ENCODE data around the gene PIK3C2A. TPM values are rescaled to one million over a fixed set of nuclear protein-coding genes. Genes with fewer than 3 reads are reported as not detected.
"Not testable (repeated sequence)": the region's sequence is repeated elsewhere in the genome, so short reads cannot be mapped to it uniquely, and the experiment has no call there.

PIK3C2A gene
- total RNA-seq, result 45.7 TPM

DNA sequence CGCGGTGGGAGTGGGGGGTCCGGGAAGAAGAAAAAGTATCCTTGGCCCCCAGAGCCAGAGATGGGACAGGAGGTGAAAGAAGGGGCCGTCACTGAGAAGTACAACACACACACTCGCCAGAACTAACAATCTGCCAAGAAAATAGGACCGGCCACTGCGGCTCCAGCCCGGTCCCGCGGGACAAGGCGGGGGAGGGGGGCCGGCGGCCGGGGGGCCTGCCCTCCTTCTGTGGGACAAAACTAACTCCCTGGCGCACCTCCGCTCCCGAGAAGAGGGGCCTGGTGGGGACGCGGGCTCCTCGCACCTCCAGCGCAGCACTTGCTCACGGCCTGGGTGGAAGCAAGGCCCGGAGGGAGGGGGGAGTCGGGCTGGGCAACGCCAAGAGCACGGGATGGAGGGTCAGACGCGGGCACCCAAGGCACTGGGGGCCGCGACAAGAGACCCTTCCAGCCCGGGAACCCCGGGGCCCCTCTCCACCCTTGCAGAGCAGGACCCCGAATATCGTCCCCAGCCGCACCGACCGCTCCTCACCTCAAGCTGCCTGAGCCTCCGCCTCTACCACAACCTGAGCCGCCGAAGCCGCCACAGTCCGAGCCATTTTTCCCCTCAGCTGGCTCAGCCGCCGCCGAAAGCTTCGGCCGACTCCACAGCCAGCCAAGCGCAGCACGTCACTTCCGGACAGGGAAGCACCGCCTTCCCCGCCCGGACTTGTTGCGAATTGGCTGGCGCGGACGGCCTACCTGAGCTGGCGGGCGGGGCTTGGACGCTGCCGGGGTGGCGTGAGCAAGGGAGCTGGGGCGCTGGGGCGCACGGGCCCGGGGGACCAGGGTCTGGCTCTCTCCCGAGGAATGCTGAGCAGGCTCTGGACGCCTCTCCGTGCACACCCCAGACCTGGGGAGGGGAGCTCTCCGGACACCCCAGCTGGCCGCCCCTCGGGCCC, at the start of gene PIK3C2A:
Gene PIK3C2A (minus strand): TSS at position 670 of the 940 bp plus-strand sequence. CDS start 38,245 bp downstream, outside the sequence.
- peak; percentile 92 for DNase-seq

- no peak for DNase-seq
Observed at GRCh38 chr11:17257196-17257595, 49.4 kb upstream of the PIK3C2A start.

DNA sequence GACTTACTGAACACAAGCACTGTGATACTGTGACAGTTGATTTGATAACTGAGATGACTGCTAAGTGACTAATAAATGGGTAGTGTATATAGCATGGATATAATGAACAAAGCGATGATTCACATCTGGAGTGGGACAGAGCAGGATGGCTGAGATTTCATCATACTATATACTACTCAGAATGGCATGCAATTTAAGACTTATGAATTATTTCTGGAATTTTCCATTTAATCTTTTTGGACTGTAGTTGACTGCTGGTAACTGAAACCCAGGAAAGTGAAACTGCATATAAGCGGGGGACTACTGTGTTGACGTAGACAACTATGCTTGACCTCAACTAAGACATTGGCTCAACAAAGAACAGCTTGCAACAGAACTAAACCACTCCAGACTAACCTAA, 48.7 kb upstream of the PIK3C2A start:
- no peak for DNase-seq

DNA sequence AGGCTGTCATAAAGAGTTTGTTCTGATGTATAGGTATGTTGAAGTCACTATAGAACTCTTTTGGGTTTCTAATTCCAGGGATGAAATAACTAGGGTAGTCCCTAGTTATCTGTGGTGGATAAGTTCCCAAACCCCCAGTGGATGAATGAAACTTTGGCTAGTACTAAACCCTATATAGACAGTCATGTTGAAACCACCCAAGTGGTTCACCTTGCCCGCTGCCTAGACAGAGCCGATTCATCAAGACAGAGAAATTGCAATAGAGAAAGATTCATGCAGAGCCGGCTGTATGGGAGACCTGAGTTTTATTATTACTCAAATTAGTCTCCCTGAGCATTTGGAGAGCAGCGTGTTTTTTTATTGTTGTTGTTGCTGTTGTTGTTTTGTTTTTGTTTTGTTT, 44.9 kb upstream of the PIK3C2A start:
- DNase-seq, result no peak

DNA sequence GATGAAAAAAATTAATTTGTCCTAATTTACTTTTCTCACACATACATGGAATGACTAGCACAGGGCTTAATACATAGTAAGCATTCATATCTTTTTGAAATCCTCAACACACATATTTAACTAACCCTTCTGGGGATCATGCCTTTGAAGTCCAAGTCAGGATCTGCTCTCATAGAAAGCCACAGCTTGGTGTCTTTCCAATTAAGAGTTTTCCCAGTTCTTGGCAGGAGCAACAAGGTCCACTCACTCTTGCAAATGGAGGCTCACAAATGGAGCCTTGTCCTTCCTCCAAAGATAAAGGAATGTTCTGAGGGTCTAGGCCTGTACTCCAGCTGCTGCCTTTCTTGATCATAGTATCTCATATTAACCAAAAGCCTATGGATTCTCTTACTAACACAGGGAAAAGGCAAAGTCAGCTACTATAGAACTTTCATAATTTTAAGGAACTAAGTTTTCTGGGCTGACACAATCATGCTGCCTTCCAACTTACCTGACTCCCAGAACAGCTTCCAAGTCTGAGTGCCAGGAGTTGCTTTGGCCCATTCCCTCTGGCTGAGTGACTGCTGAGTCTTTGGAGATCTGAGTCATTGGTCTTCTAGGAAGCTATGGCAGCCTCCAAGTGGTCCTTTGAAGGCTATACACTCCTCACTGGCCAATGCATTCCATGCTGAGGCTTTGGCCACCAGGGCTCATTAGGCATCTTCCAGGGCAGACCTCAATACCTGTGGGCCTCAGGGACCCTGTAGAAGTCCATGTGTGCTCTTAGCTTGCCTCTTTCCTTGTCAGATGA, 43.0 kb upstream of the PIK3C2A start:
- no peak for DNase-seq

DNA sequence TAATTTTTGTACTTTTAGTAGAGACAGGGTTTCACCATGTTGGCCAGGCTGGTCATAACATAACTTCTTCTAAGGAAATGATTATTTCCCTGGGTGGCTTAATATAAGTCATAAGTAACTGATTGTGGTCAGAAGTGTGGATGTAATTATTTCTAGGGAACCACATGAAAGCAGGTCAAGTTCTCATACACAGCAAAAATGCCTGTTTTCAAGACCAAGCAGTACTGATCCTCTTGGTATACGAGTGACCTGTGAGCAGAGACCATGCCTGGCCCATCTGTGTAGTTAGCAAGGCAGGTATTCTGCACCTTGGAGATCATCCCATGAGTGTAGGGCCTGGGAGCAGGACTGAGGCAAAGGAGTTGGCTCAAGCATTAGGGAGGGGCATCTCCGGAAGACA, 36.3 kb upstream of the PIK3C2A start:
- DNase-seq, result no peak

DNA sequence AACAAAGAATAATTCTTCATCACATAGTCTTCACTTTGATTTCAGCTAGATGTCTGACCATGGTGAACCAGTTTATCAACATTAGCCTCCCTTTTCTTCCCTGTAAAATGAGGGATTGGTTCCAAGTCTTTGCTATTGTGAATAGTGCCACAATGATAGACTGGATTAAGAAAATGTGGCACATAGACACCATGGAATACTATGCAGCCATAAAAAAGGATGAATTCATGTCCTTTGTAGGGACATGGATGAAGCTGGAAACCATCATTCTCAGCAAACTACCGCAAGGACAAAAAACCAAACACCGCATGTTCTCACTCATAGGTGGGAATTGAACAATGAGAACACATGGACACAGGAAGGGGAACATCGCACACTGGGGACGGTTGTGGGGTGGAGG, 35.2 kb upstream of the PIK3C2A start:
- not testable (repeated sequence) for DNase-seq

GRCh38 chr11:17240780-17241179, 33.0 kb upstream of the PIK3C2A start:
- DNase-seq, result no peak

GRCh38 chr11:17239927-17240326, 32.1 kb upstream of the PIK3C2A start:
- DNase-seq, result not testable (repeated sequence)

GRCh38 chr11:17238377-17238776, 30.6 kb upstream of the PIK3C2A start:
- DNase-seq, result no peak

- DNase-seq, result no peak
Observed at GRCh38 chr11:17233101-17233500, 25.3 kb upstream of the PIK3C2A start.

- DNase-seq, result no peak
Observed at GRCh38 chr11:17230867-17231851, 23.4 kb upstream of the PIK3C2A start.

GRCh38 chr11:17229481-17230152, 21.8 kb upstream of the PIK3C2A start:
- DNase-seq, result no peak

DNA sequence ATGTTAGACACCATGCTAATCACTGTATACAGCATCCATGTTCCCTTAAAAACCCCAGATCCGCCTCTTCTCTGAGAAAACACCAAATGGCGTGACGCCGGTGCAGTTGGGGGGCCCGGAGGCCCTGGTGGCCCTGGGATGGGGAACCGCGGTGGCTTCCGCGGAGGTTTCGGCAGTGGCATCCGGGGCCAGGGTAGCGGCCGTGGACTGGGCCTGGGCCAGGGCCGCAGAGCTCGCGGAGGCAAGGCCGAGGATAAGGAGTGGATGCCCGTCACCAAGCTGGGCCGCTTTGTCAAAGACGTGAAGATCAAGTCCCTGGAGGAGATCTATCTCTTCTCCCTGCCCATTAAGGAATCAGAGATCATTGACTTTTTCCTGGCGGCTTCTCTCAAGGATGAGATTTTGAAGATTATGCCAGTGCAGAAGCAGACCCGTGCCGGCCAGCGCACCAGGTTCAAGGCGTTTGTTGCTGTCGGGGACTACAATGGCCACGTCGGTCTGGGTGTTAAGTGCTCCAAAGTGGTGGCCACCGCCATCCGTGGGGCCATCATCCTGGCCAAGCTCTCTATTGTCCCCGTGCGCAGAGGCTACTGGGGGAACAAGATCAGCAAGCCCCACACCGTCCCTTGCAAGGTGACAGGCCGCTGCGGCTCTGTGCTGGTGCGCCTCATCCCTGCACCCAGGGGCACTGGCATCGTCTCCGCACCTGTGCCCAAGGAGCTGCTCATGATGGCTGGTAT, 20.6 kb upstream of the PIK3C2A start:
- not testable (repeated sequence) for DNase-seq

DNA sequence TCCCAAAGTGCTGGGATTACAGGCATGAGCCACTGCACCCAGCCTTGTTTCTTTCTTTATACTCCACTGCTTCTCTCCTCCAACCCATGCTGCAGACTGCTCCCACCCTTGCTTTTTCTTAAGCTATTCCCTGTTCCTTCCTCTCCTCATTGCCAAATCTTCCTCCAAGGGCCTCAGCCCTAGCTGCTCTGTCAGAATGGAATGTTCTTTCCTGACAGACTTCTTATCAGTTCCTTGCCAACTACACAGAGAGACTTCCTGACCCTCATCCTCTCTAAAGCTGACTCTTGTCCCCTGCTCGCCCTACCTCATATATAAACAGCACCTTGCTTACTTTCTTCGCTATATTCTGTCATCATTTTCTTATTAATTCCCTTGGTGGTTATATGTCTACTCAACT, 16.9 kb upstream of the PIK3C2A start:
- no peak for DNase-seq

- no peak for DNase-seq
Observed at GRCh38 chr11:17221968-17222367, 14.2 kb upstream of the PIK3C2A start.

GRCh38 chr11:17219016-17219415, 11.2 kb upstream of the PIK3C2A start:
- DNase-seq, result no peak

GRCh38 chr11:17218403-17218802, 10.6 kb upstream of the PIK3C2A start:
- no peak for DNase-seq

GRCh38 chr11:17217401-17217800, 9.6 kb upstream of the PIK3C2A start:
- DNase-seq, result no peak

GRCh38 chr11:17214338-17214737, 6.6 kb upstream of the PIK3C2A start:
- no peak for DNase-seq

DNA sequence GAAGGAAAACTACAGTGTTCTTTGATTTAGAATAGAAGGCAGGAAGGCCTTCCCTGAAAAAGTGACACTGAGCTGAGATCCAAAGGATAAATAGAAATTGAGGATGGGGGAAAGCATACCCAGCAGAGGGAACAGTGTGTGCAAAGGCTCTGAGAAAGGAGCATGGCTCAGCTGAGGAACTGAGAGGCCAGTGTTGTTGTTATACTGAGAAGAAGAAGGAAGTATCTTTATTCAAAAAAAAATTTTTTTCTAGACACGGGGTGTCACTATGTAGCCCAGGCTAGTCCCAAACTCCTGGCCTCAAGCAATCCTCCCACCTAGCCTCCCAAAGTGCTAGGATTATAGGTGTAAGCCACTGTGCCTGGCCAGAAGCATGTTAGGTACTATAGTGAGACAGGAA, 3.5 kb upstream of the PIK3C2A start:
- DNase-seq, result no peak

All from occipital lobe (tissue), 2 donors.